ENCODE data around the gene INHA. TPM values are rescaled to one million over a fixed set of nuclear protein-coding genes. Genes with fewer than 3 reads are reported as not detected.

INHA gene
- total RNA-seq, 1 donor from 2014 or later: 0.70 TPM

- no peak for DNase-seq (ENCODE audit: low read depth)
These were observed 1.1 kb downstream of the INHA start for GRCh38 chr2:219573166-219573565.

- no peak for DNase-seq (ENCODE audit: low read depth)
These were observed 2.6 kb downstream of the INHA start for GRCh38 chr2:219574484-219575311.

GRCh38 chr2:219575566-219576504 is 3.7 kb downstream of the INHA start:
- no peak for DNase-seq (ENCODE audit: low read depth)

DNA sequence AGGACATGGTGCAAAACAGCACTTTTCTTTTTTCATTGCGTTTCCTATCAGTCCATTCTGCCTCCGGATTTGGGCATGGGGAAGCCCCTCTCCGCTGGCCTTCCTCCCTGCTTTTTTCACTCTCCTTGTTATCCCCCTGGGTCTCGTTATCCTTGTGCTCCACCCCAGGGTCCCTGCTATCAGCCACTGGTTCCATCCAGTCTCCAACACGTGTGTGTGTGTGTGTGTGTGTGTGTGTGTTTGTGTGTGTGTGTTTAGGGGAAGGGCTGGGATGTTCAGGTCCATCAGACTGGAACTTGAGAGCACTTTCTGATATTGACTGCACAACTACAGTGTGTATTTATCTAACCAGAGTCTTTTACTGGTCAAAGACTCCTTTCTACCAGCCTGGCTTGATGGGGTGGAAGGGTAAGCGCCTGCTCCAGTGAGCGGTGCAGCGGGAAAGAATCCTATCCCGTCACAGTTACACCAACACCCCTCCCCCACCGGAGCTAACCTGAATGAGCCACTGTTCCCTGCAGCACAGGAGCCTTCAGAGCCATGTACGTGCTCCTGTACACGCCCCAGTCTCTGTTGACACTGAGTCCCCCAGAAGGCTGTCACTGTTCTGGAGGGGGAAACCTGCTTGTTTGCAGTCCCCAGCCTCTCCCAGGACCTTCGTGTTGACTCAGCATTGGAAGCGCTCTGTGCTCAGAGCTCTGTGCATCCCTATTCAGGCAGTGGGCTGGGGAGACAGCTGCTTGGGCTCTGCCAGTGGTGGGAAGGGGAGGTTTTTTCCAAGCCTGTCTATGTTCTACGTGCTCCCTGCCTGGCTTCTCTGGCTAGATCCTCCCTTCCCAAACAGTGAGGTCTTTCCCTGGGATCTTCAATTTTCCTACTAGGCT is 4.6 kb downstream of the INHA start:
- peak; percentile 47 for DNase-seq (ENCODE audit: low read depth)

DNA sequence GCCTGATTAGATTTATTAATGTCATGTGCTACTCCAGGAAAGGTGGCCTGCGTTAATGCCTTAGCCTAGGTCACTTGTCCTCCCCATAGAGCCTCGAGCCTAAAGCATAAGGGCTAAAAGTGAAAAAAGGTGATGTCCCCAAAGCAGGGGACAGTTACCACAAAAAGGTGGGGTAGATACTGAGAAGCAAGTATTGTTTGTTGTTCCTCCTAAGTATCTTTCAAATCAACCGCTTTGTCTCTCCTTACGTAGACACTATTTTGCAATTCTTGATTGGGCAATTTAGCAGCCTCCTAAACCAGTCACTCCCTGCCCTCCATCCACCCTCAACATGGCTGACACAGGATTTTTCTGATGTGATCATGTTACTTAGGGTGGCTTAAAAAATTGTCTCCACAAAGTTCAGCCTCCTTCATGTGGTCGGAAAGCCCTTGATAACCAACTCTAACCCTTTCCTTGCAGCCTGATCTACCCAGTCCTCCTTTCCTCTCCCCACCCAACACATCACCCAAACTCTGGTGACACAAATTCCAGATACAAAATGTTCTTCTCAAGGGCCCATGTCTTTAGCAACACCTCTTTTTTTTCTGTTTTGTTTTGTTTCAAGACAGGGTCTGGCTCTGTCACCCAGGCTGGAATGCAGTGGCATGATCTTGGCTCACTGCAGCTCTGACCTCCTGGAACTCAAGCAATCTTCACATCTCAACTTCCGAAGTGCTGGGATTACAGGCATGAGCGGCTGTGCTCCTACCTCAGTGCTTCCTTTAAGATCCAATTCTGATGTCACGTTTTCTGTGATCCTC is 6.9 kb downstream of the INHA start:
- DNase-seq (ENCODE audit: low read depth): peak; percentile 13

DNA sequence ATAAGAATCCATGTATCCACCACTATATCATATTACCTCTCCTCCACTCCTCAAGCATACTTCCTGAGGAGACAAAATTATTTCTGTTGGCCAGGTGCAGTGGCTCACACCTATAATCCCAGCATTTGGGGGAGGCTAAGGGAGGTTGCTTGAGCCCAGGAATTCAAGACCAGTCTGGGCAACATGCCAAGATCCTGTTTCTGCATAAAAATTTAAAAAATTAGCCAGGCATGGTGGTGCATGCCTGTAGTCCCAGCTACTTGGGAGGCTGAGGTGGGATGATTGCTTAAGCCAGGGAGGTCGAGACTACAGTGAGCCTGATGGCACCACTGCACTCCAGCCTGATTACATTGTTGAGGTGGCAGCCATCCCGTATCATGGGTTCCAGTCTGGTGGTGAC is 9.2 kb downstream of the INHA start:
- no peak for DNase-seq (ENCODE audit: low read depth)

DNA sequence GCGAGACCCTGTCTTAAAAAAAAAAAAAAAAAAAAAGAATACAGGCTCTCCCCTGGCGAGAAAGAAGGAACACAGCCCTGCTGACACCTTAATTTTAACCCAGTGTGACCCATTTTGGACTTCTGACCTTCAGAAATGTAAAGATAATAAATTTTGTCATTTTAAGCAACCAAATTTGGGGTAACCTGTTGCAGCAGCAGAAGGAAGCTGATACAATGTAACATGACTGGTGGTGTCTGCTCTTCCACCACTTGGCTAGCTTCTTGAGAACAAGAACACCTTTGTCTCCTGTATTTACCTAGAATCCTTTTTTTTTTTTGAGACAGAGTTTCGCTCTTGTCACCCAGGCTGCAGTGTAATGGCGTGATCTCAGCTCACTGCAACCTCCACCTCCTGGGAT is 19.0 kb downstream of the INHA start:
- DNase-seq (ENCODE audit: low read depth): no peak

DNA sequence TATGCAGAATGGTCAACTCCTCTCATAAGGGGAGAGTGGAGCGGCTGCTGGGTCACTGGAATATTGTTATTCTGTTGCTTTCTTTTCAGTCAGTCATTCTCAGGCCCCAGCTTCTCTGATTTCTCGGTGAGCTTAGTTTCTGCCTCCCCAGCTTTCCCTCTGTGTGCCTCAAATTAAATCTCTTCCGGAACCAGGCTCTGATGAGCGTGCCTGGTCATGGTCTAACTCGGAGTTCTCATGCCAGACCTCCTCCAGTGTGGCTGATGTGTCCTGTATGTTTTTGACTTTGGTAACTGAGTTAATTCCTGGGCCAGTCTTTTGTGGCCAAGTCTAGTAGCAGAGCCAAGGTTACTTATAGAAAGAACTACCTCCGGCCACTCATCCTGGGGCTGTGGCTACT is 20.6 kb downstream of the INHA start:
- DNase-seq (ENCODE audit: low read depth): peak; percentile 13

DNA sequence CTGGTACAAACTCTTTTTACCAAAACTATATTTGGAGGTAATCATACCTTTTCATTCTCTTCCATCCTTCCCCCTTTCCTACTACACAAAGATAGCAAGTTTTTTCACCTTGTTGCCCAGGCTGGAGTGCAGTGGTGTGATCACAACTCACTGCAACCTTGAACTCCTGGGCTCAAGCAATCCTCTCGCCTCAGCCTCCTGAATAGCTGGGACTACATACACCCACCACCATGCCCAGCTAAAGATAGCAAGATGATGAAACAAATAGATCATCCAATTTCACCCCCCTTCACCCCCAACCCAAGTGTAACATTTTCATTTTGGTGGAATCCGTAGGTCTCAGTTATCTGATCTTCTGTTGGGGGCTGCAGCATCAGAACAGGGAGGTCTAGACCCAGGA is 21.0 kb downstream of the INHA start:
- DNase-seq (ENCODE audit: low read depth): no peak

- peak; percentile 13 for DNase-seq (ENCODE audit: low read depth)
These were observed 23.1 kb downstream of the INHA start for GRCh38 chr2:219595256-219595655.

GRCh38 chr2:219596954-219597551 is 24.9 kb downstream of the INHA start:
- DNase-seq (ENCODE audit: low read depth): peak; percentile 63

GRCh38 chr2:219597552-219598307 is 25.6 kb downstream of the INHA start, which contains the start of gene STK11IP:
Gene STK11IP, plus strand, starts transcription at chr2:219597857. Its CDS starts 263 bp downstream, at chr2:219598120.
- peak; percentile 94 for DNase-seq (ENCODE audit: low read depth)

- peak; percentile 25 for DNase-seq (ENCODE audit: low read depth)
These were observed 26.4 kb downstream of the INHA start for GRCh38 chr2:219598308-219599078.

DNA sequence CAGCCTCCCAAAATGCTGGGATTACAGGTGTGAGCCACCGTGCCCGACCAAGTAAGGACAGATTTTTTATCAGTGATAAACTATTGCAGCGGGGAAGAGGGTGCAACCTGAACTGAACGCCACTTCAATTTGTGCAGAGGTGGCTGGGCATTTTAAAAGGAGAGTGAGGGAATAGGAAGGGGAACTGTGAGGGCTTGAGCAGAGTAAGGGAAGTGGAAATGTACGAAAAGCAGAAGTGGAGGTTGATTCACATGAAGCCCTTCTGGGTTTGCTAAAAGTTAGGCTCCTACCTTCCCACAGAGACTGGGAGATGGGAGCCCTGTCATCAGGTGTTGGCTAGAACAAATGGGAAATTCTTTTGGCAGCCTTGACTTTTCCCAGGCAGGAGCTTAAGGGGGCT is 31.7 kb downstream of the INHA start:
- DNase-seq (ENCODE audit: low read depth): no peak

- DNase-seq (ENCODE audit: low read depth): no peak
These were observed 33.5 kb downstream of the INHA start for GRCh38 chr2:219605607-219605954.

DNA sequence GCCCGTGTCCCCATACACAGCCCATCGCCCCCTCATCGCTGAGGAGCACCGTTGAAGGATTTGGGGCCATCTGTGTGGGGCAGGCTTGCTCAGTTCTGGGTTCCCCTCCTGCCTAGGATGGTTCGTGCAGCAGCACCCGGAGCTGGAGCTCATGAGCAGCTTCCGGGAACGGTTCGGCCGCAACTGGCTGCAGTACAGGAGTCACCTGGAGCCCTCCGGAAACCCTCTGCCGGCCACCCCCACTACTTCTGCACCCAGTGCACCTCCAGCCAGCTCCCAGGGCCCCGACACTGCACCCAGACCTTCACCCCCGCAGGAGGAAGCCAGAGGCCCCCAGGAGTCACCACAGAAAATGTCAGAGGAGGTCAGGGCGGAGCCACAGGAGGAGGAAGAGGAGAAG is 35.8 kb downstream of the INHA start:
- no peak for DNase-seq (ENCODE audit: low read depth)

GRCh38 chr2:219608399-219608964 is 36.4 kb downstream of the INHA start:
- no peak for DNase-seq (ENCODE audit: low read depth)

- no peak for DNase-seq (ENCODE audit: low read depth)
These were observed 37.1 kb downstream of the INHA start for GRCh38 chr2:219609149-219609750.
